ENCODE data around the gene SERPINB5.

- no peak for TF ChIP-seq POLR2A (IDR thresholded peaks at IDR 0.05)
- TF ChIP-seq CTCF (IDR thresholded peaks at IDR 0.05), result no peak
Observed at GRCh38 chr18:63515801-63516200, 39.0 kb downstream of the SERPINB5 start.

All from body of pancreas (tissue), 4 donors.